PC-3 (cell line): ENCODE data around the gene STARD10. TPM values are rescaled to one million over a fixed set of nuclear protein-coding genes. Genes with fewer than 3 reads are reported as not detected.

Source experiments
- ATAC-seq: fragments of 200-7000 bp; cut with Tn5 transposase; 2 replicates; pipeline ENCODE4 v1.9.1; 2020; ENCODE audit warnings: mild to moderate bottlenecking, moderate library complexity
- BruUV-seq: library from RNA; stranded (reverse); fragments of 400-500 nt; replicated peaks from 2 replicates; lab custom pipeline; 2021; lab: Mats Ljungman, UMichigan
- CTCF ChIA-PET: fragments of 300-600 bp; sonication (Branson Sonifier 250); formaldehyde crosslinking; loops from one replicate; lab custom pipeline; 2022; ENCODE audit warnings: antibody characterized with exemption; lab: Charles Lee
- POLR2A ChIA-PET: fragments of 300-600 bp; sonication (Branson Sonifier 250); formaldehyde crosslinking; loops from one replicate; lab custom pipeline; 2022; ENCODE audit warnings: antibody characterized with exemption; ENCODE audit not compliant: unreplicated experiment; lab: Charles Lee
- DNase-seq: peaks from one replicate; pipeline ENCODE4 v3.0.0-alpha.2; 2015
- H2AFZ ChIP-seq: fragments of 300-600 bp; sonication (generic); 2 replicates; pipeline ENCODE4 v1.6.0; 2016; ENCODE audit warnings: antibody characterized with exemption, low read length
- H3F3A ChIP-seq: fragments of 300-600 bp; sonication (generic); one replicate; pipeline ENCODE4 v1.6.0; 2017; ENCODE audit warnings: antibody characterized with exemption, low read length, control low read depth, mild to moderate bottlenecking; ENCODE audit not compliant: unreplicated experiment
- H3K27ac ChIP-seq: fragments of 300-600 bp; sonication (generic); 2 replicates; pipeline ENCODE4 v1.5.1; 2016; ENCODE audit warnings: mild to moderate bottlenecking, low read length
- H3K27me3 ChIP-seq: fragments of 300-600 bp; sonication (generic); 2 replicates; pipeline ENCODE4 v1.6.1; 2016; ENCODE audit warnings: low read length, mixed read lengths
- H3K36me3 ChIP-seq: fragments of 300-600 bp; sonication (generic); 2 replicates; pipeline ENCODE4 v1.6.1; 2016; ENCODE audit warnings: low read depth, mixed run types, low read length, mixed read lengths
- H3K4me1 ChIP-seq: fragments of 300-600 bp; sonication (generic); 2 replicates; pipeline ENCODE4 v1.5.1; 2016; ENCODE audit warnings: low read length; ENCODE audit not compliant: insufficient read depth
- H3K4me2 ChIP-seq: fragments of 300-600 bp; sonication (generic); 2 replicates; pipeline ENCODE4 v1.6.0; 2016; ENCODE audit warnings: low read length
- H3K4me3 ChIP-seq: fragments of 300-600 bp; sonication (generic); 2 replicates; pipeline ENCODE4 v1.5.1; 2016; ENCODE audit warnings: mild to moderate bottlenecking, low read length, mixed read lengths
- H3K79me2 ChIP-seq: fragments of 300-600 bp; sonication (generic); 2 replicates; pipeline ENCODE4 v1.6.1; 2017; ENCODE audit warnings: low read length, mixed read lengths
- H3K9ac ChIP-seq: fragments of 300-600 bp; sonication (generic); 2 replicates; pipeline ENCODE4 v1.6.0; 2016; ENCODE audit warnings: mild to moderate bottlenecking, low read length
- H3K9me2 ChIP-seq: fragments of 300-600 bp; sonication (generic); replicated peaks from 2 replicates; pipeline ENCODE4 v1.6.1; 2016; ENCODE audit warnings: mixed run types, low read length, mixed read lengths
- H3K9me3 ChIP-seq: fragments of 300-600 bp; sonication (generic); 2 replicates; pipeline ENCODE4 v1.6.1; 2016; ENCODE audit warnings: low read length, mixed read lengths
- H4K20me1 ChIP-seq: fragments of 300-600 bp; sonication (generic); 2 replicates; pipeline ENCODE4 v1.6.1; 2016; ENCODE audit warnings: low read length, mixed read lengths
- EZH2 ChIP-seq: fragments of 300-600 bp; sonication (generic); IDR thresholded peaks from one replicate; pipeline ENCODE4 v1.6.1; 2017; ENCODE audit warnings: antibody characterized with exemption, mild to moderate bottlenecking, low read length; ENCODE audit not compliant: unreplicated experiment
- EZH2phosphoT487 ChIP-seq: fragments of 300-600 bp; sonication (generic); IDR thresholded peaks from 2 replicates; pipeline ENCODE4 v1.6.1; 2018; ENCODE audit warnings: mild to moderate bottlenecking, antibody characterized with exemption, low read length, borderline replicate concordance
- intact Hi-C: fragments of 100-400 bp; cut with micrococcal nuclease; formaldehyde crosslinking; loops from 2 replicates; pipeline ENCODE4 v1.9.0; 2023
- total RNA-seq: library from RNA; depleted of rRNA; stranded (reverse); fragments of >200 nt; gene quantifications from 2 replicates; pipeline ENCODE4 v1.2.3, GENCODE V29; 2014
- TF ChIP-seq, protein P1 (sequence below): fragments of 300-600 bp; sonication (generic); conservative IDR thresholded peaks from 2 replicates; pipeline ENCODE4 v1.5.1; 2017; ENCODE audit warnings: antibody characterized with exemption, low read depth, mild to moderate bottlenecking, low read length

The STARD10 gene
- total RNA-seq, 1 experiment from 2014 or later = 284 TPM

- H3K4me1 ChIP-seq = peaks cover 21% of the 10 kb centered on the region
- no peaks in the 10 kb centered on the region for H3K9me3 ChIP-seq
- no peak overlapping the region for H3K9ac ChIP-seq
- BruUV-seq = no TSS peak
- H4K20me1 ChIP-seq = no peaks in the 10 kb centered on the region
- H3F3A ChIP-seq = no peaks in the 10 kb centered on the region
- intact Hi-C loops = no loop called here
- no peak overlapping the region for H3K4me3 ChIP-seq
- H3K27me3 ChIP-seq = no peaks in the 10 kb centered on the region
- ChIA-PET POLR2A (interaction anchor here (0.7 kb wide), 1 partner anchor 36 kb away, joined by 5 read pairs; no protein-coding TSS in a partner anchor), CTCF (no interaction called here)
- DNase-seq = no peak
- H3K9me2 ChIP-seq = no peaks in the 10 kb centered on the region
- H2AFZ ChIP-seq = no peak overlapping the region
- no peak overlapping the region for H3K27ac ChIP-seq
- H3K79me2 ChIP-seq = peaks cover 26% of the 10 kb centered on the region; the same call in 1 of the 2 replicates
- peaks cover 8% of the 10 kb centered on the region; the same call in 1 of the 2 replicates for H3K36me3 ChIP-seq
- H3K4me2 ChIP-seq = no peak overlapping the region
- no peak for TF ChIP-seq EZH2
- TF ChIP-seq, protein P1, sequence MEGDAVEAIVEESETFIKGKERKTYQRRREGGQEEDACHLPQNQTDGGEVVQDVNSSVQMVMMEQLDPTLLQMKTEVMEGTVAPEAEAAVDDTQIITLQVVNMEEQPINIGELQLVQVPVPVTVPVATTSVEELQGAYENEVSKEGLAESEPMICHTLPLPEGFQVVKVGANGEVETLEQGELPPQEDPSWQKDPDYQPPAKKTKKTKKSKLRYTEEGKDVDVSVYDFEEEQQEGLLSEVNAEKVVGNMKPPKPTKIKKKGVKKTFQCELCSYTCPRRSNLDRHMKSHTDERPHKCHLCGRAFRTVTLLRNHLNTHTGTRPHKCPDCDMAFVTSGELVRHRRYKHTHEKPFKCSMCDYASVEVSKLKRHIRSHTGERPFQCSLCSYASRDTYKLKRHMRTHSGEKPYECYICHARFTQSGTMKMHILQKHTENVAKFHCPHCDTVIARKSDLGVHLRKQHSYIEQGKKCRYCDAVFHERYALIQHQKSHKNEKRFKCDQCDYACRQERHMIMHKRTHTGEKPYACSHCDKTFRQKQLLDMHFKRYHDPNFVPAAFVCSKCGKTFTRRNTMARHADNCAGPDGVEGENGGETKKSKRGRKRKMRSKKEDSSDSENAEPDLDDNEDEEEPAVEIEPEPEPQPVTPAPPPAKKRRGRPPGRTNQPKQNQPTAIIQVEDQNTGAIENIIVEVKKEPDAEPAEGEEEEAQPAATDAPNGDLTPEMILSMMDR = no peak
- no peak for TF ChIP-seq EZH2phosphoT487
- no peak for ATAC-seq
Observed at GRCh38 chr11:72732329-72732728, 61.5 kb downstream of the STARD10 start.

DNA sequence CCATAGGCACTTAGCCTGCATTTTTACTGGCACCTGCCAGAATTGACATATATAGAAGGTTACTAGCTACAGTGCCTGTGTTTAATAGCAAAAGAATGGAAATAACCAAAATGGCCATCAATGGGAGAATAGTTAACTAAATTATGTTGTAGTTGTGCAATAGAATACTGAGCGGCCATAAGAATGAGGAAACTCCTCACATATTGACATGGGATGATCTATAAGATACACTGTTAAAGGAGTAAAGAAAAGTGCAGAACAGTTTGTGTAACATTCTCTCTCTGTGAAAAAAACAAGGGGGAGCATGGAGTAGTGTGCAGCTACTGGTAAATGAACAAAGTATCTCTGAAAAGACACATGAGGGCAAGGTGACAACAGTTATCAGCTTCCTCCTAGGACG, 63.1 kb downstream of the STARD10 start:
- no peaks in the 10 kb centered on the region for H3K27me3 ChIP-seq
- H3K9ac ChIP-seq = no peak overlapping the region
- no peaks in the 10 kb centered on the region for H3F3A ChIP-seq
- no TSS peak for BruUV-seq
- H3K4me3 ChIP-seq = no peak overlapping the region
- no peak overlapping the region for H3K27ac ChIP-seq
- CTCF ChIA-PET = no interaction called here
- peaks cover 24% of the 10 kb centered on the region; the same call in 1 of the 2 replicates for H3K79me2 ChIP-seq
- TF ChIP-seq, protein P1 = no peak
- no peak for TF ChIP-seq EZH2phosphoT487
- no peak for TF ChIP-seq EZH2
- DNase-seq (no peak), ATAC-seq (no peak)
- peaks cover 5% of the 10 kb centered on the region for H3K4me1 ChIP-seq
- H4K20me1 ChIP-seq = no peaks in the 10 kb centered on the region
- H3K4me2 ChIP-seq = no peak overlapping the region
- no peak overlapping the region for H2AFZ ChIP-seq
- peaks cover 8% of the 10 kb centered on the region; the same call in 1 of the 2 replicates for H3K36me3 ChIP-seq
- H3K9me3 ChIP-seq = no peaks in the 10 kb centered on the region
- H3K9me2 ChIP-seq = no peaks in the 10 kb centered on the region
- POLR2A ChIA-PET = no interaction called here
- intact Hi-C loops = no loop called here

GRCh38 chr11:72730243-72730642, 63.6 kb downstream of the STARD10 start:
- ChIA-PET CTCF (no interaction called here), POLR2A (interaction anchor here (0.7 kb wide), 1 partner anchor 45 kb away, joined by 3 read pairs; no protein-coding TSS in a partner anchor)
- Histone ChIP-seq H3K4me1 (peaks cover under 1% of the 10 kb centered on the region; the same call in 1 of the 2 replicates), H3K9me3 (no peaks in the 10 kb centered on the region), H3F3A (no peaks in the 10 kb centered on the region), H4K20me1 (no peaks in the 10 kb centered on the region), H3K36me3 (peaks cover 8% of the 10 kb centered on the region; the same call in 1 of the 2 replicates), H2AFZ (no peak overlapping the region), H3K4me2 (no peak overlapping the region), H3K9me2 (no peaks in the 10 kb centered on the region), H3K9ac (no peak overlapping the region), H3K27ac (no peak overlapping the region), H3K4me3 (no peak overlapping the region), H3K27me3 (no peaks in the 10 kb centered on the region), H3K79me2 (peaks cover 19% of the 10 kb centered on the region; the same call in 1 of the 2 replicates)
- intact Hi-C loops = no loop called here
- ATAC-seq (no peak), DNase-seq (no peak)
- BruUV-seq = no TSS peak
- TF ChIP-seq EZH2phosphoT487 (no peak), EZH2 (no peak)
- TF ChIP-seq, protein P1 = no peak
